IMR-90 (cell line): ENCODE measurements around the gene CACNA1D. TPM values are rescaled to one million over a fixed set of nuclear protein-coding genes. Genes with fewer than 3 reads are reported as not detected.

Experiments used
- ATAC-seq: fragments of 200-7000 bp; cut with Tn5 transposase; 2 replicates; pipeline ENCODE4 v1.9.1; 2020; ENCODE audit warnings: low read depth, mild to moderate bottlenecking, moderate library complexity
- BruUV-seq: library from RNA; stranded (reverse); fragments of 400-500 nt; replicated peaks from 2 replicates; lab custom pipeline; 2021; lab: Mats Ljungman, UMichigan
- CTCF ChIA-PET: fragments of 300-600 bp; formaldehyde crosslinking; extraction: SDS; loops from one replicate; lab custom pipeline; 2021; ENCODE audit warnings: antibody characterized with exemption; lab: Yijun Ruan, JAX
- POLR2A ChIA-PET: fragments of 300-600 bp; sonication (Branson Sonifier 250); formaldehyde crosslinking; loops from one replicate; lab custom pipeline; 2022; ENCODE audit warnings: antibody characterized with exemption; ENCODE audit not compliant: unreplicated experiment; lab: Charles Lee
- DNase-seq: peaks from one replicate; pipeline ENCODE4 v3.0.0; 2013
- H2AFZ ChIP-seq: replicated peaks from 2 replicates; pipeline ENCODE3; 2013; ENCODE audit warnings: low read length, mild to moderate bottlenecking; ENCODE audit not compliant: poor library complexity
- H2AK5ac ChIP-seq: 2 replicates; pipeline ENCODE4 v1.6.1; 2013; ENCODE audit warnings: low read depth, low read length, inconsistent platforms
- H2AK9ac ChIP-seq: replicated peaks from 2 replicates; pipeline ENCODE3; 2013; ENCODE audit warnings: mild to moderate bottlenecking, low read depth, low read length, moderate library complexity; ENCODE audit not compliant: poor library complexity
- H2BK120ac ChIP-seq: 2 replicates; pipeline ENCODE4 v1.6.1; 2013; ENCODE audit warnings: low read depth, low read length, inconsistent platforms
- H2BK15ac ChIP-seq: 3 replicates; pipeline ENCODE4 v1.6.1; 2013; ENCODE audit warnings: low read depth, low read length, inconsistent platforms
- H2BK20ac ChIP-seq: 2 replicates; pipeline ENCODE4 v1.6.1; 2013; ENCODE audit warnings: low read depth, mild to moderate bottlenecking, inconsistent platforms, low read length, moderate library complexity
- H2BK5ac ChIP-seq: 2 replicates; pipeline ENCODE4 v1.6.1; 2013; ENCODE audit warnings: mild to moderate bottlenecking, low read depth, low read length, inconsistent platforms; ENCODE audit not compliant: poor library complexity, severe bottlenecking
- H3K14ac ChIP-seq: replicated peaks from 2 replicates; pipeline ENCODE4 v1.6.1; 2013; ENCODE audit warnings: low read depth, low read length, inconsistent platforms
- H3K18ac ChIP-seq: 2 replicates; pipeline ENCODE4 v1.6.1; 2013; ENCODE audit warnings: low read depth, low read length, control low read depth
- H3K23ac ChIP-seq: 2 replicates; pipeline ENCODE4 v1.6.1; 2013; ENCODE audit warnings: low read depth, low read length, inconsistent platforms
- H3K27ac ChIP-seq: 2 replicates; pipeline ENCODE4 v1.5.1; 2013; ENCODE audit warnings: mild to moderate bottlenecking, control low read depth, low read length; ENCODE audit not compliant: insufficient read depth
- H3K27me3 ChIP-seq: 2 replicates; pipeline ENCODE4 v1.6.1; 2013; ENCODE audit warnings: low read length; ENCODE audit not compliant: control insufficient read depth, insufficient read depth
- H3K36me3 ChIP-seq: 2 replicates; pipeline ENCODE4 v1.6.1; 2013; ENCODE audit warnings: low read length, mixed read lengths; ENCODE audit not compliant: control insufficient read depth, insufficient read depth
- H3K4ac ChIP-seq: 2 replicates; pipeline ENCODE4 v1.6.1; 2013; ENCODE audit warnings: low read depth, low read length, inconsistent platforms
- H3K4me1 ChIP-seq: 2 replicates; pipeline ENCODE4 v1.6.1; 2013; ENCODE audit warnings: low read length, mixed read lengths; ENCODE audit not compliant: control insufficient read depth, insufficient read depth
- H3K4me2 ChIP-seq: 2 replicates; pipeline ENCODE4 v1.6.1; 2013; ENCODE audit warnings: low read depth, mild to moderate bottlenecking, control low read depth, low read length, moderate library complexity
- H3K4me3 ChIP-seq: 2 replicates; pipeline ENCODE4 v1.5.1; 2013; ENCODE audit warnings: low read depth, mild to moderate bottlenecking, control low read depth, low read length, moderate library complexity; ENCODE audit not compliant: insufficient read depth
- H3K56ac ChIP-seq: 2 replicates; pipeline ENCODE4 v1.6.1; 2013; ENCODE audit warnings: low read length, inconsistent platforms; ENCODE audit not compliant: insufficient read depth; ENCODE audit errors: extremely low read depth
- H3K79me1 ChIP-seq, 2 experiments: 2 replicates each; pipeline ENCODE4 v1.6.1; 2013; ENCODE audit warnings: low read length in 2 of 2, inconsistent platforms in 1 of 2, low read depth in 1 of 2
- H3K9ac ChIP-seq: 2 replicates; pipeline ENCODE4 v1.6.1; 2013; ENCODE audit warnings: low read depth, low read length, control low read depth
- H3K9me1 ChIP-seq: 2 replicates; pipeline ENCODE4 v1.6.1; 2013; ENCODE audit warnings: low read length, inconsistent platforms; ENCODE audit not compliant: insufficient read depth
- H3K9me3 ChIP-seq: 2 replicates; pipeline ENCODE4 v1.6.1; 2013; ENCODE audit warnings: low read length; ENCODE audit not compliant: control insufficient read depth, insufficient read depth
- H4K20me1 ChIP-seq: 2 replicates; pipeline ENCODE4 v1.6.1; 2013; ENCODE audit warnings: low read length, inconsistent platforms; ENCODE audit not compliant: insufficient read depth
- H4K5ac ChIP-seq: 2 replicates; pipeline ENCODE4 v1.6.1; 2013; ENCODE audit warnings: mild to moderate bottlenecking, low read depth, low read length, control low read depth
- H4K8ac ChIP-seq, 2 experiments: 2 replicates each; pipeline ENCODE4 v1.6.1; 2013; ENCODE audit warnings: low read depth in 2 of 2, low read length in 2 of 2, control low read depth in 1 of 2, inconsistent platforms in 1 of 2
- H4K91ac ChIP-seq: 2 replicates; pipeline ENCODE4 v1.6.1; 2013; ENCODE audit warnings: low read depth, low read length, inconsistent platforms; ENCODE audit not compliant: insufficient read depth
- CEBPB ChIP-seq: IDR thresholded peaks from 2 replicates; pipeline ENCODE4 v1.6.1; 2012; ENCODE audit warnings: low read depth, low read length, improper control_type of control experiment
- CHD1 ChIP-seq: IDR thresholded peaks from 2 replicates; pipeline ENCODE4 v1.6.1; 2012; ENCODE audit warnings: low read depth, low read length, improper control_type of control experiment
- CTCF ChIP-seq: conservative IDR thresholded peaks from 2 replicates; pipeline ENCODE4 v1.5.1; 2012; ENCODE audit warnings: mild to moderate bottlenecking, low read depth, low read length, improper control_type of control experiment
- ELK1 ChIP-seq: fragments of 150-350 bp; IDR thresholded peaks from 2 replicates; pipeline ENCODE4 v1.6.1; 2016; ENCODE audit warnings: low read depth, mild to moderate bottlenecking, low read length, moderate library complexity, borderline replicate concordance
- FOS ChIP-seq: fragments of 150-350 bp; IDR thresholded peaks from 2 replicates; pipeline ENCODE4 v1.6.1; 2016; ENCODE audit warnings: low read depth, low read length
- MAZ ChIP-seq: IDR thresholded peaks from 2 replicates; pipeline ENCODE4 v1.6.1; 2012; ENCODE audit warnings: low read depth, mild to moderate bottlenecking, low read length, improper control_type of control experiment, moderate library complexity, borderline replicate concordance
- MXI1 ChIP-seq: IDR thresholded peaks from 2 replicates; pipeline ENCODE4 v1.6.1; 2012; ENCODE audit warnings: low read depth, mild to moderate bottlenecking, low read length, moderate library complexity, borderline replicate concordance
- NFE2L2 ChIP-seq: fragments of 150-350 bp; IDR thresholded peaks from 2 replicates; pipeline ENCODE4 v1.6.1; 2016; ENCODE audit warnings: low read depth, mild to moderate bottlenecking, low read length
- POLR2A ChIP-seq: IDR thresholded peaks from 2 replicates; pipeline ENCODE4 v1.6.1; 2012; ENCODE audit warnings: mild to moderate bottlenecking, low read depth, low read length
- RCOR1 ChIP-seq: IDR thresholded peaks from 2 replicates; pipeline ENCODE4 v1.6.1; 2012; ENCODE audit warnings: mild to moderate bottlenecking, low read length, improper control_type of control experiment; ENCODE audit not compliant: insufficient replicate concordance
- SMC3 ChIP-seq: fragments of 150-350 bp; IDR thresholded peaks from 2 replicates; pipeline ENCODE4 v1.6.1; 2016; ENCODE audit warnings: low read depth, mild to moderate bottlenecking, antibody characterized with exemption, low read length, moderate library complexity
- WGBS, 2 experiments: methylation state at CpG; one replicate each; pipeline versions ENCODE4 v1.1.5 to v1.1.7; 2013; ENCODE audit warnings: missing lambda C conversion rate in 2 of 2; ENCODE audit not compliant: insufficient read length in 1 of 2; ENCODE audit errors: extremely low coverage in 2 of 2; 5-methylcytosine and 5-hydroxymethylcytosine counted together
- dilution Hi-C: fragments of 300-500 bp; cut with HindIII; formaldehyde crosslinking; loops from one replicate; pipeline ENCODE4 v1.14.3; 2018; ENCODE audit warnings: low sequenced_read_pairs; ENCODE audit not compliant: unreplicated experiment
- in situ Hi-C: fragments of 300-500 bp; cut with MboI; formaldehyde crosslinking; loops from 3 replicates; pipeline ENCODE4 v1.14.3; 2019; ENCODE audit warnings: low sequenced_read_pairs, inconsistent platforms, mixed read lengths
- intact Hi-C: fragments of 100-400 bp; cut with micrococcal nuclease; formaldehyde crosslinking; loops from 2 replicates; pipeline ENCODE4 v1.10.0; 2022
- polyA plus RNA-seq, 3 experiments: library from polyadenylated mRNA; depleted of rRNA; stranded (reverse); fragments of >200 nt; gene quantifications; 2 replicates each; pipeline ENCODE4 v1.2.3, GENCODE V29; 2012; ENCODE audit warnings: low replicate concordance in 1 of 3
- total RNA-seq: library from RNA; depleted of rRNA; stranded (reverse); fragments of >200 nt; gene quantifications from 2 replicates; pipeline ENCODE4 v1.2.3, GENCODE V29; 2012

Gene CACNA1D
- total and polyA plus RNA-seq, 2 of the 4 experiments (the other 2 are of a cell fraction), result 0.07 TPM; not detected in 1

GRCh38 chr3:53641397-53641796, 147.0 kb downstream of the CACNA1D start:
- Histone ChIP-seq H3K4ac (no peak overlapping the region), H2AFZ (no peak overlapping the region), H3K36me3 (no peaks in the 10 kb centered on the region), H3K4me3 (no peak overlapping the region), H3K27me3 (no peaks in the 10 kb centered on the region), H2BK5ac (no peak overlapping the region), H3K9ac (no peak overlapping the region), H4K5ac (no peak overlapping the region), H2BK20ac (no peak overlapping the region), H4K8ac (no peak overlapping the region), H3K4me1 (no peaks in the 10 kb centered on the region), H3K18ac (no peak overlapping the region), H4K91ac (no peak overlapping the region), H3K4me2 (no peak overlapping the region), H3K23ac (no peak overlapping the region), H3K79me1 (no peaks in the 10 kb centered on the region), H3K9me3 (no peaks in the 10 kb centered on the region), H2BK15ac (no peak overlapping the region), H3K9me1 (no peaks in the 10 kb centered on the region), H2BK120ac (no peak overlapping the region), H2AK5ac (no peak overlapping the region), H2AK9ac (no peak overlapping the region), H4K20me1 (no peaks in the 10 kb centered on the region), H3K14ac (no peak overlapping the region), H3K56ac (no peak overlapping the region), H3K27ac (no peak overlapping the region)
- no TSS peak for BruUV-seq
- dilution Hi-C loops, result no loop called here
- intact Hi-C loops, result no loop called here
- TF ChIP-seq NFE2L2, result no peak
- no peak for TF ChIP-seq CTCF
- TF ChIP-seq FOS, result no peak
- TF ChIP-seq SMC3, result no peak
- no peak for TF ChIP-seq POLR2A
- TF ChIP-seq RCOR1, result no peak
- no peak for TF ChIP-seq MAZ
- no peak for TF ChIP-seq CEBPB
- no peak for TF ChIP-seq ELK1
- TF ChIP-seq CHD1, result no peak
- TF ChIP-seq MXI1, result no peak
- DNase-seq (no peak), ATAC-seq (no peak)
- in situ Hi-C loops, result no loop called here
- 21% methylated on average over 2 of the region's 5 CpGs; no CpG with 5 or more reads in 1 of the 2 experiments for WGBS, 2 experiments
- ChIA-PET CTCF (no interaction called here), POLR2A (no interaction called here)
